Osteocyte (in vitro differentiated cells): ENCODE measurements around the gene FOXR1. TPM values are rescaled to one million over a fixed set of nuclear protein-coding genes. Genes with fewer than 3 reads are reported as not detected.

Source experiments
- DNase-seq: peaks from one replicate; pipeline ENCODE4 v3.0.0; 2021; ENCODE audit warnings: mixed read lengths; ENCODE audit not compliant: unreplicated experiment; ENCODE audit errors: extremely low spot score
- H3K27ac Mint-ChIP-seq: one replicate; pipeline ENCODE4 v1.8.0; 2021; ENCODE audit warnings: mild to moderate bottlenecking, mixed read lengths; ENCODE audit not compliant: unreplicated experiment
- H3K27me3 Mint-ChIP-seq: one replicate; pipeline ENCODE4 v1.8.0; 2021; ENCODE audit warnings: mixed read lengths; ENCODE audit not compliant: unreplicated experiment
- H3K36me3 Mint-ChIP-seq: one replicate; pipeline ENCODE4 v1.8.0; 2021; ENCODE audit warnings: mixed read lengths; ENCODE audit not compliant: unreplicated experiment
- H3K4me1 Mint-ChIP-seq: one replicate; pipeline ENCODE4 v1.8.0; 2021; ENCODE audit warnings: mixed read lengths; ENCODE audit not compliant: unreplicated experiment
- H3K4me3 Mint-ChIP-seq: one replicate; pipeline ENCODE4 v1.8.0; 2021; ENCODE audit warnings: mild to moderate bottlenecking, moderate library complexity, mixed read lengths; ENCODE audit not compliant: unreplicated experiment
- H3K9me3 Mint-ChIP-seq: one replicate; pipeline ENCODE4 v1.8.0; 2021; ENCODE audit warnings: mixed read lengths; ENCODE audit not compliant: unreplicated experiment
- CTCF ChIP-seq: fragments of 200-600 bp; sonication (generic); IDR thresholded peaks from 2 replicates; pipeline ENCODE4 v1.5.0; 2021; ENCODE audit warnings: antibody characterized with exemption, mild to moderate bottlenecking, moderate library complexity
- total RNA-seq: library from RNA; stranded (reverse); gene quantifications from 2 replicates; pipeline ENCODE4 v1.2.1, GENCODE V29; 2021

The FOXR1 gene
- total RNA-seq, 1 donor from 2014 or later = not detected

DNA sequence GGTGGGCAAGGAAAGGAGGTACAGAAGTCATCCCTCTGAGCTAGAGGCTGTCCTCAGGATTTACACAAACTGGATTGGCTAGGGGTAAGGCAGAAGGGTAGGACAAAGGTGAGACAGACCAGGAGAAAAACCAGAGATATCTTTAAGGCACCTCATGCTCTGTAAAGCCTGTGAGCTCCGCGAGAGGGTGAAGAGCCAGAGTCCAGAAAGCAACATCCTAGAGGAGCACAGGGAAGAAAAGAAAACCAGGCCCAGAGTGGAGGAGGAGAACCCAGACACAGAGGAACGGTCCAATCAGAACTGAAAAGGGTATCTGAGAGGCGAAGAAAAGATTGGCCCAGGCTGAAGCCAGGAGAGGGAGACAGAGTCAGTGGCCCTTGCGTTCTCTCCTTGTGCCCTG is 54.0 kb downstream of the FOXR1 start:
- no peak for TF ChIP-seq CTCF
- Mint-ChIP-seq H3K36me3 (peaks cover 18% of the 10 kb centered on the region), H3K4me3 (no peak overlapping the region), H3K27ac (no peak overlapping the region), H3K9me3 (no peaks in the 10 kb centered on the region), H3K27me3 (no peaks in the 10 kb centered on the region), H3K4me1 (peaks cover 23% of the 10 kb centered on the region)
- DNase-seq = no peak

- H3K36me3 Mint-ChIP-seq = peaks cover 18% of the 10 kb centered on the region
- TF ChIP-seq CTCF = no peak
- H3K27ac Mint-ChIP-seq = no peak overlapping the region
- no peaks in the 10 kb centered on the region for H3K9me3 Mint-ChIP-seq
- DNase-seq = no peak
- H3K27me3 Mint-ChIP-seq = no peaks in the 10 kb centered on the region
- H3K4me1 Mint-ChIP-seq = peaks cover 22% of the 10 kb centered on the region
- no peak overlapping the region for H3K4me3 Mint-ChIP-seq
These were observed 54.6 kb downstream of the FOXR1 start for GRCh38 chr11:119025978-119026766.

GRCh38 chr11:119026970-119027369 is 55.4 kb downstream of the FOXR1 start:
- no peak for TF ChIP-seq CTCF
- Mint-ChIP-seq H3K27me3 (no peaks in the 10 kb centered on the region), H3K4me1 (peaks cover 19% of the 10 kb centered on the region), H3K9me3 (no peaks in the 10 kb centered on the region), H3K27ac (no peak overlapping the region), H3K4me3 (no peak overlapping the region), H3K36me3 (peaks cover 13% of the 10 kb centered on the region)
- no peak for DNase-seq

GRCh38 chr11:119027561-119028345 is 56.2 kb downstream of the FOXR1 start:
- Mint-ChIP-seq H3K4me3 (no peak overlapping the region), H3K9me3 (no peaks in the 10 kb centered on the region), H3K36me3 (peaks cover 12% of the 10 kb centered on the region), H3K4me1 (peaks cover 19% of the 10 kb centered on the region), H3K27me3 (no peaks in the 10 kb centered on the region), H3K27ac (no peak overlapping the region)
- no peak for TF ChIP-seq CTCF
- no peak for DNase-seq
